ENCODE measurements around the gene CFB. TPM values are rescaled to one million over a fixed set of nuclear protein-coding genes. Genes with fewer than 3 reads are reported as not detected.
"Not testable (repeated sequence)": the region's sequence is repeated elsewhere in the genome, so short reads cannot be mapped to it uniquely, and the experiment has no call there.

CFB gene
- polyA plus RNA-seq, 1 donor (not counting 4 experiments of a cell fraction or from before 2014, with no cell fraction given) = 2.5 TPM

DNA sequence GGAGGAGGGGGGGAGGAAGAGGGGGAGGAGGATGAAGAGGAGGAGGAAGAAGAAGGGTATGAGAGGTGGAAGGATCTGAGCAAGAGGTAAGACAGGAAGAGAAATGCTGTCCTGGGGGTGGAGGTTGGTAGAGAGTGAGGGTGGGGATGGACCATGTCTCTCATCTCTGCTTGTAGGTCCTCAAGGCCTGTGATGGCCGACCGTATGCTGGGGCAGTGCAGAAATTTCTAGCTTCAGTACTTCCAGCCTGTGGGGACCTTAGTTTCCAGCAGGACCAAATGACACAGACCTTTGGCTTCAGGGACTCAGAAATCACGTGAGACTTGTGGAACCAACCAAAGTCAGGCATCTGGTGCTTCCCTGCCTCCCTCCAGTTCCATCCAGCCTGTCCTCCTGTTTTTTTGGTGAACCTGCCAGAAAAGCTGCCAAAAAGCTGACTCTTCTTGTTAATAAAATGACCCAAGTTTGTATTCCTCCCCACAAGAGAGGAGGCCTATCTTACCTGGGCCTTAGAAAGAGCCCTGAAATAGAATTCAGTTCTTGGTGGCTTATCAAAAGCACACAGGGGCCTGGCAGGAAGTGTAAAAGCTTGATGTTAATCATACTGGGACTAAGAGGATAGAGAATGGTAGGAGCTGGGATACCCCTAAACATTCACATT lies 33.5 kb downstream of the CFB start:
- H3K27ac ChIP-seq (ENCODE audit: control insufficient read depth, insufficient read depth, low read length) = no peak overlapping the region
- no peaks in the 10 kb centered on the region for H3K27me3 ChIP-seq (ENCODE audit: control insufficient read depth, extremely low read depth, insufficient read depth, low read length)
- H3K9ac ChIP-seq (ENCODE audit: control insufficient read depth, extremely low read depth, insufficient read depth, low read length) = no peak overlapping the region
- no peaks in the 10 kb centered on the region for H3K9me3 ChIP-seq (ENCODE audit: control insufficient read depth, low read depth, low read length)
- no peaks in the 10 kb centered on the region for H3K9me1 ChIP-seq (ENCODE audit: control insufficient read depth, extremely low read depth, insufficient read depth, low read length)
- DNase-seq (ENCODE audit: low read depth, low spot score) (no peak), FAIRE-seq (no peak)
- no peaks in the 10 kb centered on the region for H4K20me1 ChIP-seq (ENCODE audit: control insufficient read depth, extremely low read depth, insufficient read depth, low read length)
- H3K36me3 ChIP-seq (ENCODE audit: control insufficient read depth in 2 of 2, extremely low read depth in 1 of 2, insufficient read depth in 2 of 2, low read length in 2 of 2) = no peaks in the 10 kb centered on the region
- dilution Hi-C loops (cut with MboI; ENCODE audit: extremely low pct_ligation_motif_present, low sequenced_read_pairs) = no loop called here
- H3K4me1 ChIP-seq (ENCODE audit: control insufficient read depth, extremely low read depth, insufficient read depth, low read length) = no peaks in the 10 kb centered on the region
- no peak overlapping the region for H2AFZ ChIP-seq (ENCODE audit: control insufficient read depth, low read length)
- H3K79me2 ChIP-seq (ENCODE audit: control insufficient read depth, insufficient read depth, low read length) = no peaks in the 10 kb centered on the region
- TF ChIP-seq EZH2 (IDR thresholded peaks at IDR 0.05; ENCODE audit: low read length) (no peak), CTCF (optimal IDR thresholded peaks at IDR 0.05 in 1 of 3, IDR thresholded peaks at IDR 0.05 in 1 of 3, conservative IDR thresholded peaks at IDR 0.05 in 1 of 3; ENCODE audit: extremely low read depth in 1 of 3, insufficient read depth in 2 of 3, low read length in 3 of 3) (no peak)
- no peak overlapping the region for H3K4me2 ChIP-seq (ENCODE audit: control insufficient read depth, extremely low read depth, insufficient read depth, low read depth, low read length)
- H3K4me3 ChIP-seq (ENCODE audit: control insufficient read depth in 2 of 3, extremely low read depth in 1 of 3, insufficient read depth in 2 of 3, low read depth in 1 of 3, low read length in 3 of 3) = no peak overlapping the region

GRCh38 chr6:31980195-31980876 lies 34.4 kb downstream of the CFB start:
- FAIRE-seq; H3K79me2 ChIP-seq (ENCODE audit: control insufficient read depth, insufficient read depth, low read length): not testable (repeated sequence)

DNA sequence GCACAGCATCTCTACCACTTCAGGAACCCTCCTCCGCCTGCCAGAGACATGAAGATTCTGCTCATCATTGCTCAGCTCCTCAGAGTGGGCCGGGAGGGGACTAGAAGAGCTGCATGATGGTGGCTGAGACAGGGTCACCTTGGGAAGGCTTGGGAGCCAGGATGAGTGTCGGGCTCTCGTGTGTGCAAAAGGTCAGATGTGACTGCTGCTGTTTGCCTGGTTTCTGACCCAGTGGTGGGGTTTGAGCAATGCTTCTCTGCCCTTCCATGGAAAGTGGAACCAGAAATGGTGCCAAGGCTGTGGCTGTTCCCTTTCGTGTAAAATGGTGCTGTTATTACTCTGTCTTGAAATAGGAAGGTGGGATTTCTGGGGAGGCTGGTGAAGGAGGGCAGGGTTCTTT lies 35.1 kb downstream of the CFB start:
- H2AFZ ChIP-seq (ENCODE audit: control insufficient read depth, low read length); H3K9me1 ChIP-seq (ENCODE audit: control insufficient read depth, extremely low read depth, insufficient read depth, low read length); FAIRE-seq; H4K20me1 ChIP-seq (ENCODE audit: control insufficient read depth, extremely low read depth, insufficient read depth, low read length); H3K4me1 ChIP-seq (ENCODE audit: control insufficient read depth, extremely low read depth, insufficient read depth, low read length); H3K27me3 ChIP-seq (ENCODE audit: control insufficient read depth, extremely low read depth, insufficient read depth, low read length); H3K9ac ChIP-seq (ENCODE audit: control insufficient read depth, extremely low read depth, insufficient read depth, low read length); H3K9me3 ChIP-seq (ENCODE audit: control insufficient read depth, low read depth, low read length); H3K27ac ChIP-seq (ENCODE audit: control insufficient read depth, insufficient read depth, low read length); H3K4me3 ChIP-seq (ENCODE audit: control insufficient read depth in 2 of 3, extremely low read depth in 1 of 3, insufficient read depth in 2 of 3, low read depth in 1 of 3, low read length in 3 of 3); DNase-seq (ENCODE audit: low read depth, low spot score); H3K4me2 ChIP-seq (ENCODE audit: control insufficient read depth, extremely low read depth, insufficient read depth, low read depth, low read length); dilution Hi-C loops (cut with MboI; ENCODE audit: extremely low pct_ligation_motif_present, low sequenced_read_pairs); H3K79me2 ChIP-seq (ENCODE audit: control insufficient read depth, insufficient read depth, low read length); H3K36me3 ChIP-seq (ENCODE audit: control insufficient read depth in 2 of 2, extremely low read depth in 1 of 2, insufficient read depth in 2 of 2, low read length in 2 of 2): not testable (repeated sequence)

More at GRCh38 chr6:31980195-31980876, 34.4 kb downstream of the CFB start:
- H3K4me2 ChIP-seq (ENCODE audit: control insufficient read depth, extremely low read depth, insufficient read depth, low read depth, low read length); H4K20me1 ChIP-seq (ENCODE audit: control insufficient read depth, extremely low read depth, insufficient read depth, low read length); H3K27ac ChIP-seq (ENCODE audit: control insufficient read depth, insufficient read depth, low read length); H3K9ac ChIP-seq (ENCODE audit: control insufficient read depth, extremely low read depth, insufficient read depth, low read length); DNase-seq (ENCODE audit: low read depth, low spot score); H3K27me3 ChIP-seq (ENCODE audit: control insufficient read depth, extremely low read depth, insufficient read depth, low read length); H3K4me1 ChIP-seq (ENCODE audit: control insufficient read depth, extremely low read depth, insufficient read depth, low read length); H3K4me3 ChIP-seq (ENCODE audit: control insufficient read depth in 2 of 3, extremely low read depth in 1 of 3, insufficient read depth in 2 of 3, low read depth in 1 of 3, low read length in 3 of 3); H3K36me3 ChIP-seq (ENCODE audit: control insufficient read depth in 2 of 2, extremely low read depth in 1 of 2, insufficient read depth in 2 of 2, low read length in 2 of 2); H2AFZ ChIP-seq (ENCODE audit: control insufficient read depth, low read length); dilution Hi-C loops (cut with MboI; ENCODE audit: extremely low pct_ligation_motif_present, low sequenced_read_pairs); H3K9me3 ChIP-seq (ENCODE audit: control insufficient read depth, low read depth, low read length); H3K9me1 ChIP-seq (ENCODE audit: control insufficient read depth, extremely low read depth, insufficient read depth, low read length): not testable (repeated sequence)

- DNase-seq (ENCODE audit: low read depth, low spot score); H4K20me1 ChIP-seq (ENCODE audit: control insufficient read depth, extremely low read depth, insufficient read depth, low read length); dilution Hi-C loops (cut with MboI; ENCODE audit: extremely low pct_ligation_motif_present, low sequenced_read_pairs); H3K4me1 ChIP-seq (ENCODE audit: control insufficient read depth, extremely low read depth, insufficient read depth, low read length); H2AFZ ChIP-seq (ENCODE audit: control insufficient read depth, low read length); H3K9me1 ChIP-seq (ENCODE audit: control insufficient read depth, extremely low read depth, insufficient read depth, low read length); H3K4me2 ChIP-seq (ENCODE audit: control insufficient read depth, extremely low read depth, insufficient read depth, low read depth, low read length); H3K4me3 ChIP-seq (ENCODE audit: control insufficient read depth in 2 of 3, extremely low read depth in 1 of 3, insufficient read depth in 2 of 3, low read depth in 1 of 3, low read length in 3 of 3); H3K79me2 ChIP-seq (ENCODE audit: control insufficient read depth, insufficient read depth, low read length); H3K9me3 ChIP-seq (ENCODE audit: control insufficient read depth, low read depth, low read length); H3K36me3 ChIP-seq (ENCODE audit: control insufficient read depth in 2 of 2, extremely low read depth in 1 of 2, insufficient read depth in 2 of 2, low read length in 2 of 2); H3K9ac ChIP-seq (ENCODE audit: control insufficient read depth, extremely low read depth, insufficient read depth, low read length); FAIRE-seq; H3K27ac ChIP-seq (ENCODE audit: control insufficient read depth, insufficient read depth, low read length); H3K27me3 ChIP-seq (ENCODE audit: control insufficient read depth, extremely low read depth, insufficient read depth, low read length): not testable (repeated sequence)
Observed at GRCh38 chr6:31981744-31982143, 35.8 kb downstream of the CFB start, which contains the start of gene C4A. Gene C4A (plus strand): TSS chr6:31982057. CDS start chr6:31982108, 51 bp downstream.
